GM12865 (cell line): ENCODE results near the gene TSTD1.

Experiments used
- DNase-seq: peaks from one replicate; pipeline ENCODE4 v3.0.0; 2010; ENCODE audit warnings: low read depth
- H3K4me3 ChIP-seq: 2 replicates; pipeline ENCODE4 v1.5.1; 2011; ENCODE audit warnings: mild to moderate bottlenecking, low read depth, low read length, control low read depth
- CTCF ChIP-seq: IDR thresholded peaks from 2 replicates; pipeline ENCODE4 v1.5.1; 2011; ENCODE audit warnings: low read length, control low read depth, low read depth, inconsistent platforms; ENCODE audit not compliant: insufficient read depth; ENCODE audit errors: missing control alignments

TSTD1 gene

DNA sequence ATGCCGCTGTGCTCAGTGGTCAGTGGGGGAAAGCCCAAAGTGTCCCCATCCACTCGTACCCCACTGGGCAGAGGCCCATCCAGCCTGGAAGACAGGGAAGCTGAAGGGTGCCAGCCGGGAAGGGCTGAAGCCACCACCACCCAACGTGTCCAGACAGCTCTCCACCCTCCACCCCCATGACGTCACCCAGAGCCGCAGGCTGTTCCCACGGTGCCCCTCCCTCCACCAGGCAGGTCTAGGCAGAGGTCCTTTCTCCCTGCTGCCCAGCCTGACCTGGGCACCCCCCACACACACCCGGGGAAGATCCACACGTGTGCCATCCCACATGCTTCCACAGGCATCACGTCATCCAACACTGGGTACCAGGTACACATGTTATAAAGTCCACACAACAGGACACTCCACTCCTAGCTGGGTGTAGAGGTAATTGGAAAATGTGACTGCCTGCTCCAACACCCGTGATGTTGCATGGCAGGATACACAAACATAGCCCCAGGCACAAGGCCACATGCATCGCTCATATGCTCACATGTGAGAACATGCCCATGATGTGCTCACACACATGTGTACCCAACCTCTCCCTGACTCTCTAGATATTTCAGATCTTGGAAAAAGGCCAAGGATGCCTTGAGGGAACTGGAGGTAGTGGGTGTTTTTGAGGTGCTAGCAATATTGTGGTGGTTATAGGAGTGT lies 36.1 kb upstream of the TSTD1 start:
- no peak overlapping the region for H3K4me3 ChIP-seq
- DNase-seq: no peak
- no peak for TF ChIP-seq CTCF

GRCh38 chr1:161073474-161074121 lies 34.8 kb upstream of the TSTD1 start:
- no peak for DNase-seq
- no peak overlapping the region for H3K4me3 ChIP-seq
- TF ChIP-seq CTCF: no peak

GRCh38 chr1:161072751-161073449 lies 34.1 kb upstream of the TSTD1 start:
- TF ChIP-seq CTCF: no peak
- H3K4me3 ChIP-seq: no peak overlapping the region

DNA sequence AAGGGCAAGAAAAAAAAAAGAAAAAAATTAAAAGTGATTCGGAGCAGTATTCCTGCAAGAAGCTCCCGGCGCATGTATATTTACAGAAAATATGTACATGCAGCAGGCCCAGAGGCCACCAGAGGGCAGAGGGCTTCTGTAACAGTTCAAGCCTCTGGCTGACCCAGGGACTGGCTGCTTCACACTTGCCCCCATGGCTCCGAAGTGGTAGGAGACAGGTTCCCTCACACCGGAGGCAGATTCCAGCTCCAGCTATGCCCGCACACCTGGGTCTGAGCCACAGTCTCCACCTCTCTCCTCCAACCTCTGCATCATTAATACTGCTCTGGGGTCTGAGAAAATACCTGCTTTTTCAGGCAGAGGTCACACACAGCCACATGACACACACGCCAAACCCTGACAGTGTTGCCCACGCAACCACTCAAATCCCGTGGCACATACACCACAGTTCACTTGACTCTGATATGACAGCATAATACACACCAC lies 33.2 kb upstream of the TSTD1 start:
- peak; percentile 79 for DNase-seq
- no peak overlapping the region for H3K4me3 ChIP-seq
- TF ChIP-seq CTCF: peak; percentile 77

More at GRCh38 chr1:161072751-161073449, 34.1 kb upstream of the TSTD1 start:
- DNase-seq: no peak

DNA sequence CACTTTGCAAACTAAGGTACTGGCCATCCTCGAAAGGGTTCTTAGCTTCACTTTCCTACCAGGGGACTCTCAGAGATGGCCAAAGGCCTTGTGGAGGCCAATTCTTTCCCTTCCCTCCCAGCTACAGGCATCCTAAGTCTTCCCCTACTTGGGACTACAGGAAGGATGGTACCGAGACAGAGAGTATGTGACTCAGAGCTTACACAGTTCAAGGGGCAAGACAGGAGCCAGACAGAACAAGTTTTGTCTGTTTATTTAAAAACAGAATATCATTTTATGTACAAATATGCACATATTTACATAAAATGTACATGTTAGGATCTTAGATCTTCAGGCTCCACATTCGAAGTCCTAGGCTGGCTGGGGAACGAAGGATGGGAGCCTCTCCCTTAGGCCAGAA lies 32.0 kb upstream of the TSTD1 start:
- DNase-seq: no peak
- no peak for TF ChIP-seq CTCF
- no peak overlapping the region for H3K4me3 ChIP-seq

DNA sequence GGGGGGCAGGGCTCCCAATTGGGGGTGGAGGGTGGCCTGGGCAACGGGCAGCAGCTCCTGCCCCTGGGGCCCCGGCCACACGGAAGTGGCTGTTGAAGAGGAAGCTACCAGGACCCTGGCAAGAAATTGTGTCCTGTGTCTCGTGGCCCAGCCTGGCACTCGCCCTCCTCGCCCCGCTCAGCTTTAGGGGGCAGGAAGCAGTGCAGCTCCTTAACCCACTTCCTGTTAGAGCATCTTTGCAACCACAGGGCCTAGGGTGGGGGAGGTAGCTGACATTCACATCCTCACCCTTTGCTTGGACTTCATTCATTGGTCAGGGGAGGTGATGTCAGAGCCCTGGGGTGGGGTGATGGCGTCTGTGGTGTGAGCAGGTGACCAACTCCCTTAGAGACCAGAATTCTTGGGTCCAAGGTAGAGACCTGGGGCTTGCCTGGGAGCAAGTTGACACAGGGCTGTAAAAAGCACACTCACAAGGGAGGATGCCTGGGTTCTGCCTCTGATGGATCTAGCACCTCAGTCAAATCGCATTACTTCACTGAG lies 31.0 kb upstream of the TSTD1 start, which contains the start of gene ARHGAP30:
TSS of gene ARHGAP30 (minus strand) at position 161 of the 540 bp plus-strand sequence. CDS start 267 bp downstream, outside the sequence.
- no peak for TF ChIP-seq CTCF
- peak within 1 kb of the TSS; percentile 90 for H3K4me3 ChIP-seq
- DNase-seq: peak; percentile 98
